ES-I3 (cell line): ENCODE data around the gene UBE2D4.
"Not testable (repeated sequence)": the region's sequence is repeated elsewhere in the genome, so short reads cannot be mapped to it uniquely, and the experiment has no call there.

ENCODE experiments used
- H3K36me3 ChIP-seq: 2 replicates; pipeline ENCODE4 v1.6.1; 2013; ENCODE audit warnings: mild to moderate bottlenecking, low read length, control low read depth, moderate library complexity; ENCODE audit not compliant: insufficient read depth
- H3K4me1 ChIP-seq: 2 replicates; pipeline ENCODE4 v1.6.1; 2013; ENCODE audit warnings: mild to moderate bottlenecking, control low read depth, low read length; ENCODE audit not compliant: insufficient read depth
- H3K9ac ChIP-seq: 2 replicates; pipeline ENCODE4 v1.6.1; 2013; ENCODE audit warnings: low read depth, mild to moderate bottlenecking, low read length, moderate library complexity
- H3K9me3 ChIP-seq: 2 replicates; pipeline ENCODE4 v1.6.1; 2013; ENCODE audit warnings: mild to moderate bottlenecking, low read length, moderate library complexity; ENCODE audit not compliant: control insufficient read depth, insufficient read depth

The UBE2D4 gene

DNA sequence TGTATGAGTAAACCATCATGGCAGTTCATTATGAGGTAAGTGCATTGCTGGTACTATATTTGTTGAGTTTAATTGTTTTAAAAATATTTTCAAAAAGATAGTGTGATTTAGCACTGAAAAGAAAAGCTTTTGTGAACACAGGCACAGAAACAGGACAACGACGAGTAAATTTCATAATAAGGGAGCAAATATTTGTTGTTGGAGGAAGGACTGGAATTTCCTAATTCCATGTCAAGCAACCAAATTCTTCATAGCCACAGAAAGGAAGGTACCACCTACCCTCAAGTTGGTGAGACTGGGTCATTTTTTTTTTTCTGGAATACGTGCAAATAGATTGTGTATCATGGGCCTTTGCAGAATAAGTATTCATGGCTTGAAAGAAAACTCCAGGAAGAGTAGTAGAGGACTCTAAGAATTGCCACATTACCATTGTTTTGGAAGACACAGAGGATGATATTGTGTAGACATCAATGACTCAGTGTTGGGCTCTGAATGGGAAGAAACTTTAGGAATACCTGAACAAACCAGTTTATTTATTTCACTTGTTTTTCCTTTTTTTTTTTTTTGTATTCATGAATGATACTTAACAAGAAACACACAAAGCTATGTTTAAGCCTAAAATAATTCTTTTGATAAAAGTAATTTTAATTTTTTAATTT, 7.8 kb downstream of the UBE2D4 start:
- Histone ChIP-seq H3K9ac (no peak overlapping the region), H3K36me3 (no peaks in the 10 kb centered on the region), H3K9me3 (no peaks in the 10 kb centered on the region), H3K4me1 (peaks cover 4% of the 10 kb centered on the region; the same call in 1 of the 2 replicates)

DNA sequence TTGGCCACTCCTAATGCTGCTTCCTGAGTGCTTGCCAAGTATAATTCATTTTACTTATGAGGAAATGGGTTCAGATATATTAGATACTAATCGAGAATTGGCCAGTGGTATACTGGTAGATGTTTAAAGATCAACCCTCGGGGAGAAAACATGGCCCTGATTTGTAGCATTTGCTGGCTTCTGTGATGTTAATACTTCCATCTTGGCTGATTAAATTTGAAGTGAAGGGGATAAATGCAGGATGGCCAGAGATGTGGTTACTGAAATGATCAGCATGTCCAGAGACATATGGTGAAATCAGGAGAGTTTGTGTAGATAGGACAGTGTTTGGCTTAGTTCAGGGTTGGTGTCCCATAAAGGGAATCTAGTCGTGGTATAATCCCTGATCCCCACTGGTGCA, 11.2 kb downstream of the UBE2D4 start:
- H3K9ac ChIP-seq: no peak overlapping the region
- H3K4me1 ChIP-seq: peaks cover 4% of the 10 kb centered on the region; the same call in 1 of the 2 replicates
- H3K9me3 ChIP-seq: no peaks in the 10 kb centered on the region

DNA sequence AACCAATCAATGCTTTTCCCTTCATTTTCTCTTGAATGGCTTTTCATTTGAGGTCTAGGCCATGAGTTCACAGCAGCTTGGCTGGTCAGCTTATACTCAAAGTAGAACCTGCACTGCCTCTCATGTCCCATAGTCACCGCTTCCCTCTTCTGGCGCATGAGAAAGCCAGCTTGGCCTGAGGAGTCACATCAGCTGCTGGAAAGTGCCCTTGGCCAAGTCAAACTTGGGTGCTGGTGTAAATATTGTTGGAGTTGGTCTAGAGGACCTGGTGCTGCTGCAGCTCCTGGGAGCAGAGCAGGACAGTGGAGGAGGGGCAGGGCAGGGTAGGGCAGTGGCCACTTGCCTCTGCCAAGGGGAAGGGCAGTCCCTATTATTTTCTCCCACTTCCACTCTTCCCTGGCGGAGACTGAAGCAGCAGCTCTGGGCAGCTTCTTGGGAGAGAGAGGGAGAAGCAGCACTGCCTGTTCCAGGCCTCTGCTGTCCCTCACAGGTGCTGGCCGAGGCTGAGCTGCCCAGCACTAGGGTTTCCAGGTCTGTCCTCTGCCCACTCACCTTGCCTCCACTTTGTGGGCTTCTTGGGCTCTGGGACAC, 12.8 kb downstream of the UBE2D4 start:
- no peaks in the 10 kb centered on the region for H3K9me3 ChIP-seq
- H3K4me1 ChIP-seq: peaks cover 4% of the 10 kb centered on the region; the same call in 1 of the 2 replicates
- no peaks in the 10 kb centered on the region for H3K36me3 ChIP-seq
- H3K9ac ChIP-seq: no peak overlapping the region

More for the DNA sequence above, 11.2 kb downstream of the UBE2D4 start:
- no peaks in the 10 kb centered on the region for H3K36me3 ChIP-seq

DNA sequence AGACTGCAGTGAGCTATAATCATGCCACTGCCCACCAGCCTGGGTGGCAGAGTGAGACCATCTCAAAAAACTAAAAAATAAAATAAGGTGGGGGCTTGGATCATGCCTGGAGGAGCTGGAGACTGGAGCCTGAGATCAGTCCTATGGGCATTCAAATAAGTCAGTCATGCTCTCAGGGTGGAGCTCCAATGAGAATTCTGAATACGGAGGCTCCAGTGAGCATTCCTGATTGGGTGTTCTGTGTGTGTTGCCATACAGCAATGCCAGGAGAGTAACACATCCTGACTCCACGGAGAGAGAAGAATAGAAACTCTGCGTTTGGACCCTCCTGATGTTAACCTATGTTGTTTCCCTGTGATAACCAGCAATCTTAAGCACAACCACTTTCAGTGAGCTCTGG, 16.0 kb downstream of the UBE2D4 start:
- Histone ChIP-seq H3K9me3 (no peaks in the 10 kb centered on the region), H3K4me1 (no peaks in the 10 kb centered on the region), H3K36me3 (no peaks in the 10 kb centered on the region), H3K9ac (no peak overlapping the region)

DNA sequence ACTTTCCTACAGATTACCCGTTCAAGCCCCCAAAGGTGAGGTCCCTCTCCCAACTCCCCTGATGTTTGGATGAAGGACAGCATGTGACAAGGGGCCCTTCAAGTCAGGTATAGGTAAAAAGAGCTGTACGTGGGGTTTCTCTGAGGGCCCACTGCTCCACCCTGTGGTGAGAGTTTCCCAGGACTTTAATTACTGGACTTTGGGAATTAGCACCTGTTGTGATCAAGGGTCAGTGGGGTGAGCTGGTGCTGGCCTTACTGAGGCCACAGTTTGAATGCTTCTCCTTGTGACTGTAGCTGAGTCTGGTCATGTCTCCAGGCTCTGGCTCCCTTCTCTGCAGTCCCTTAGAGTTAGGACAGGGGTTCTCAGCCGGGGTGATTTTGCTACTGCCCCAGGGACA, 16.8 kb downstream of the UBE2D4 start:
- Histone ChIP-seq H3K9me3 (no peaks in the 10 kb centered on the region), H3K9ac (no peak overlapping the region), H3K4me1 (no peaks in the 10 kb centered on the region), H3K36me3 (no peaks in the 10 kb centered on the region)

GRCh38 chr7:43943417-43944187, 17.4 kb downstream of the UBE2D4 start:
- H3K4me1 ChIP-seq: no peaks in the 10 kb centered on the region
- no peaks in the 10 kb centered on the region for H3K36me3 ChIP-seq
- no peaks in the 10 kb centered on the region for H3K9me3 ChIP-seq
- H3K9ac ChIP-seq: no peak overlapping the region

DNA sequence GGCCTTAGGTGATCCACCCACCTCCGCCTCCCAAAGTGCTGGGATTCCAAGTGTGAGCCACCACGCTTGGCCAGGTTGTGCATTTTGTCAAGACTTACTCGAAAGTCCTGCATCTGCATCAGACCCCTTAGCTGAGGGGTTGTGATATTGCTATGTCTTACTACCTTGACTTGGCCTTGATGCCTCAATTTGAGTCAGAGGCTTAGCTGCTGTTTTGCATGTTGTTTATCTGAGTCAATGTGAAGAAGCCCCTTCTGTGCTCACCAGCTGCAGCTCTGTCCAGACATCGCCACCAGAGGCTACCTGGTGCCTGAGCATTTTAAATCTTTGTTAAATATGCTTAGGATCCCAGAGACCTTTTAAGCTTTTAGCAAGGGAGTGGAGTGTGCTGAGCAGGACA, 18.1 kb downstream of the UBE2D4 start:
- H3K9me3 ChIP-seq: no peaks in the 10 kb centered on the region
- no peaks in the 10 kb centered on the region for H3K4me1 ChIP-seq
- H3K9ac ChIP-seq: no peak overlapping the region
- no peaks in the 10 kb centered on the region for H3K36me3 ChIP-seq

DNA sequence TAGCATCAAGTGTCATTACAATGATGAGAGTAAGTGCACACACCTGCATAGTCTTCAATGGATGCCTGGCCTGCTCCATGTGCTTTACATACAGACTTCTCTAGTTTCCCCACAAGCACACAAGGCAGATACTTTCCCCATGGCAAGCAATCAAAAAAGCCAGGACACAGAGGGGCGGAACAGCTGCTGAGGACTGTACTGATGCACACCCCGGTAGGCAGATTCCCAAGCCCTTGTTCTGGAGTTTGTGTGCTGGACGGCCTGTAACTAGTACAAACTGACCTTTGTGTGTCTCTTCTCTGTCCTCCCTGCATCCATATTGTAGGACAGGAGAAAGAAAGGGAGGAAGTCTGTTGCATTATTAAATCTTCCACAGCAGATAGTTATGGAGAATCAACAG, 25.8 kb downstream of the UBE2D4 start:
- H3K4me1 ChIP-seq: peaks cover 2% of the 10 kb centered on the region; the same call in 1 of the 2 replicates
- H3K36me3 ChIP-seq: no peaks in the 10 kb centered on the region
- no peaks in the 10 kb centered on the region for H3K9me3 ChIP-seq
- H3K9ac ChIP-seq: no peak overlapping the region

DNA sequence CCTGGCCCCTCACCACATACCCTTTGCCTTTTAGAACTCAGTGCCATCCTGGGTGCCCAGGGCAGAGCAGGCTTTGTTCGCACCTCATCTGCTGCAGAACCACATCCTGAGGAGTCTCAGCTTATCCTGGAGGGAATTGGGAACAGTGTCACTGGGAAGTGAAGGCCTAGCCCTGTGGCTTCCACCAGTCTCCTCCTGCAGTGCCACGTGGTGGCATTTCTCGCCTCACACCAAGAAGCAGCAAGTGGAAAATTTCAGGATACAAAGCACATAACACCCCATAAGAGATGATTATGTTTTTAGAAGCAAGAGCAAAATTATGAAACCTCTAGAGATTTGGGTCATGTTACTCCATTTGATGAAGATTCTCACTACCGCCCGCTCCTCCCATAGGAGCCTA, 26.8 kb downstream of the UBE2D4 start:
- H3K9me3 ChIP-seq: no peaks in the 10 kb centered on the region
- peaks cover 2% of the 10 kb centered on the region; the same call in 1 of the 2 replicates for H3K4me1 ChIP-seq
- H3K9ac ChIP-seq: no peak overlapping the region
- no peaks in the 10 kb centered on the region for H3K36me3 ChIP-seq

DNA sequence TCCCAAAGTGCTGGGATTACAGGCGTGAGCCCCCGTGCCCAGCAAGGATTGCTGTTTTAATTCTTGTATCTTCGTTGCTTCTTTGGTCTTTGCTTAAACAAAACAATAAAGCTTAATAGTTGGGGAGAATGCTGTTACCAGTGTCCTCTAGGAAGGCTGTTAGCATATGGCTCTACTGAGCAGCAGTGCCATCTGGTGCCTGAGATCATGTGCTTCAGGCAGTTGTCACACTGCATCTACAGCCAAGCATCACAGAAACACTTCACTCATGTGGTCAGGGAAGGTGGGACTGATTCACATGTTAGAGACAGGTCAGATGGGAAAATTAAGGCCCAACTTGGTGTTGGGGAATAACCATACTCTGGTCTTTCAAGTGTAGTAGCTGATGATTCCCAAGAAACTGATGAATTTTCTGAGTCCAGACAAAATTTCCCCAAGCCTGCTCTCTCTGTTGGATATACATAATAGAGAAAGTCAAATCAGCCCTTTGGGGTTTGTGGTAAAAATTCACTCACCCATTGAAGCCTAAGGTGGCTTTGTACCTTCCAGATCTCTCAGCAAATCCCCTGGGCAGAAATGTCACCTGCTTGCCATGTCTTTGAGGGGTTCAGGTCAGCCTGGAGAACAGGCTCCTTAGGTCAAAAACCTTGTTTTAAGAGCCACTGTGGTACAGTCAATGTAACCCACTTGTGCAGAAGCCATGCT, 28.4 kb downstream of the UBE2D4 start:
- Histone ChIP-seq H3K36me3 (no peaks in the 10 kb centered on the region), H3K9ac (no peak overlapping the region), H3K9me3 (no peaks in the 10 kb centered on the region), H3K4me1 (peaks cover 2% of the 10 kb centered on the region; the same call in 1 of the 2 replicates)

- no peak overlapping the region for H3K9ac ChIP-seq
- H3K4me1 ChIP-seq: peaks cover 2% of the 10 kb centered on the region; the same call in 1 of the 2 replicates
- H3K36me3 ChIP-seq: no peaks in the 10 kb centered on the region
- no peaks in the 10 kb centered on the region for H3K9me3 ChIP-seq
These were observed 29.8 kb downstream of the UBE2D4 start for GRCh38 chr7:43956027-43956426.

GRCh38 chr7:43960933-43961332, 34.7 kb downstream of the UBE2D4 start:
- no peaks in the 10 kb centered on the region for H3K36me3 ChIP-seq
- no peaks in the 10 kb centered on the region for H3K4me1 ChIP-seq
- H3K9me3 ChIP-seq: no peaks in the 10 kb centered on the region
- no peak overlapping the region for H3K9ac ChIP-seq

DNA sequence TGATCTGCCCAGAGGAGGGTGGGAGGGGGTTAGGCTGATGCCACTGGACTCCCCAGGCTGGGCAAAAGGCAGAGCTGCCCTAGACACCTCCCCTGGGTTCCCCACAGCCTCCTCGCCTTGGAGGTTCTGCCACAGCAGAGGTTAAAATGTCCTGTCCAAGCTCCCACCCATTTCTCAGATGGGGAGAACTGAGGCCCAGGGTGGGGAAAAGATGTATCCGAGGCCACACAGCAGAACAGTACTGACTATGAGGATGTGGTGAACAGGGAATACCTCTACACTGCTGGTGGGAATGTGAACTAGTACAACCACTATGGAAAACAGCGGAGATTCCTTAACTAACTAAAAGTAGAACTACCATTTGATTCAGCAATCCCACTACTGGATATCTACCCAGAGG, 40.2 kb downstream of the UBE2D4 start:
- H3K9ac ChIP-seq, H3K9me3 ChIP-seq, H3K36me3 ChIP-seq, H3K4me1 ChIP-seq: not testable (repeated sequence)

- not testable (repeated sequence) for H3K9me3 ChIP-seq, H3K36me3 ChIP-seq, H3K9ac ChIP-seq, H3K4me1 ChIP-seq
These were observed 42.2 kb downstream of the UBE2D4 start for GRCh38 chr7:43968172-43969040.
